ENCODE data around the gene PTPRN. TPM values are rescaled to one million over a fixed set of nuclear protein-coding genes. Genes with fewer than 3 reads are reported as not detected.

The PTPRN gene
- total RNA-seq, 2 experiments from 2014 or later = not detected

- H3K4me1 Mint-ChIP-seq (ENCODE audit: low read depth) = peaks cover 2% of the 10 kb centered on the region
- no peaks in the 10 kb centered on the region for H3K9me3 Mint-ChIP-seq
- H3K27ac Mint-ChIP-seq = no peak overlapping the region
- H3K36me3 Mint-ChIP-seq (ENCODE audit: low read depth) = no peaks in the 10 kb centered on the region
- peaks cover 21% of the 10 kb centered on the region for H3K27me3 Mint-ChIP-seq (ENCODE audit: low read depth)
- DNase-seq = no peak
- intact Hi-C loops (cut with micrococcal nuclease) = no loop called here
- no peak overlapping the region for H3K4me3 Mint-ChIP-seq
- CTCF ChIA-PET = interaction anchor here (0.7 to 1.7 kb wide), 3 partner anchors 26 to 148 kb away, joined by 3 to 6 read pairs (median 3); no protein-coding TSS in a partner anchor
Measured at GRCh38 chr2:219302412-219302968, 6.7 kb downstream of the PTPRN start.

GRCh38 chr2:219300022-219300421 lies 9.2 kb downstream of the PTPRN start:
- H3K4me3 Mint-ChIP-seq = no peak overlapping the region
- H3K27me3 Mint-ChIP-seq (ENCODE audit: low read depth) = peaks cover 3% of the 10 kb centered on the region
- H3K27ac Mint-ChIP-seq = no peak overlapping the region
- H3K4me1 Mint-ChIP-seq (ENCODE audit: low read depth) = peaks cover 13% of the 10 kb centered on the region
- no peak for DNase-seq
- CTCF ChIA-PET = interaction anchor here (0.5 to 5.2 kb wide), 15 partner anchors 13 to 534 kb away, joined by 3 to 58 read pairs (median 7); partner anchors contain the start of genes DNAJB2, GLB1L, NHEJ1 and STK16
- intact Hi-C loops (cut with micrococcal nuclease) = no loop called here
- no peaks in the 10 kb centered on the region for H3K9me3 Mint-ChIP-seq
- no peaks in the 10 kb centered on the region for H3K36me3 Mint-ChIP-seq (ENCODE audit: low read depth)

- H3K9me3 Mint-ChIP-seq = no peaks in the 10 kb centered on the region
- DNase-seq = no peak
- peaks cover 16% of the 10 kb centered on the region for H3K4me1 Mint-ChIP-seq (ENCODE audit: low read depth)
- intact Hi-C loops (cut with micrococcal nuclease) = loop anchor here (1.0 kb wide), 1 partner anchor 53 kb away; no protein-coding TSS in a partner anchor
- CTCF ChIA-PET = interaction anchor here (0.6 to 5.2 kb wide), 20 partner anchors 9 to 843 kb away, joined by 3 to 58 read pairs (median 6); partner anchors contain the start of genes ANKZF1, ATG9A, DNAJB2 and GLB1L
- no peak overlapping the region for H3K27ac Mint-ChIP-seq
- peaks cover 3% of the 10 kb centered on the region for H3K27me3 Mint-ChIP-seq (ENCODE audit: low read depth)
- H3K36me3 Mint-ChIP-seq (ENCODE audit: low read depth) = no peaks in the 10 kb centered on the region
- H3K4me3 Mint-ChIP-seq = no peak overlapping the region
Measured at GRCh38 chr2:219299372-219299760, 9.8 kb downstream of the PTPRN start.

DNA sequence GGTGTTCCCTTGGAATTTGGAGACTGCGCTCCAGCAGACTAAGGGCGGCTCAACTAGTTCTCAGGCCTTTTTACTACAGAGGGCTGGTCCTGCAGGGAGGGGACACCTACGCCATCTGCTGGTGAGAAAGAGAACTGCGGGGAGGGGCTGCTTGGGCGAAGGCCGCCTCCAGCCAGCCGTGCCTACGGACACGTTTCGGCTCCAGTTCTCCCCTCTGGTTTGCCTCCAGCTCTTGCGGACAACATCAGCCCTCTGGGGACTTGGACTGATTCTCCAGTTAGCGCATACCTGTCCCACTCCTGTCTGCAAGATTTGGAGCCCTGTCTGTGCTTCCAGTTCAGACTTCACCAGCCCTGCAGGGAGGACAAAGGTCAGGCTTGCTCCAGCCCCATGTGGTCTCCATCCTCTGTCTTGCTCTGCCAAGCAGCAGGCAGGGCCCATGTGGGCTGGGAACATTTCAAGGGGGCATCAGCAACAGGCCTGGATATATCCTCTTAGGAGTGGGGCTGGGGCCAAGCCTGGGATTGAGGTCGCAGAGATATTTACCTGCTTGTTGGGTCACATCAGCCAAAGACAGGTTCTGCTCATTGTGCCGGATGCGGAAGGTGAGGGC lies 10.3 kb downstream of the PTPRN start:
- no peak overlapping the region for H3K27ac Mint-ChIP-seq
- no peak overlapping the region for H3K4me3 Mint-ChIP-seq
- intact Hi-C loops (cut with micrococcal nuclease) = loop anchor here (1.0 kb wide), 4 partner anchors 53 to 139 kb away; partner anchors contain the start of genes ABCB6 and NHEJ1
- peaks cover 3% of the 10 kb centered on the region for H3K27me3 Mint-ChIP-seq (ENCODE audit: low read depth)
- DNase-seq = peak; percentile 94
- no peaks in the 10 kb centered on the region for H3K36me3 Mint-ChIP-seq (ENCODE audit: low read depth)
- H3K4me1 Mint-ChIP-seq (ENCODE audit: low read depth) = peaks cover 20% of the 10 kb centered on the region
- CTCF ChIA-PET = interaction anchor here (0.6 to 5.2 kb wide), 24 partner anchors 10 to 843 kb away, joined by 3 to 58 read pairs (median 4); partner anchors contain the start of genes ANKZF1, ATG9A, DNAJB2 and GLB1L
- H3K9me3 Mint-ChIP-seq = no peaks in the 10 kb centered on the region

- no peak for DNase-seq
- Mint-ChIP-seq H3K4me3 (no peak overlapping the region), H3K27ac (no peak overlapping the region), H3K9me3 (no peaks in the 10 kb centered on the region), H3K36me3 (ENCODE audit: low read depth) (no peaks in the 10 kb centered on the region), H3K4me1 (ENCODE audit: low read depth) (peaks cover 20% of the 10 kb centered on the region), H3K27me3 (ENCODE audit: low read depth) (peaks cover 3% of the 10 kb centered on the region)
- intact Hi-C loops (cut with micrococcal nuclease) = loop anchor here (1.0 kb wide), 3 partner anchors 80 to 138 kb away; partner anchors contain the start of genes ABCB6 and NHEJ1
- CTCF ChIA-PET = interaction anchor here (0.6 to 5.2 kb wide), 20 partner anchors 8 to 210 kb away, joined by 3 to 58 read pairs (median 4); partner anchors contain the start of genes ANKZF1, ATG9A, DNAJB2 and GLB1L
Measured at GRCh38 chr2:219297766-219298456, 11.3 kb downstream of the PTPRN start.

DNA sequence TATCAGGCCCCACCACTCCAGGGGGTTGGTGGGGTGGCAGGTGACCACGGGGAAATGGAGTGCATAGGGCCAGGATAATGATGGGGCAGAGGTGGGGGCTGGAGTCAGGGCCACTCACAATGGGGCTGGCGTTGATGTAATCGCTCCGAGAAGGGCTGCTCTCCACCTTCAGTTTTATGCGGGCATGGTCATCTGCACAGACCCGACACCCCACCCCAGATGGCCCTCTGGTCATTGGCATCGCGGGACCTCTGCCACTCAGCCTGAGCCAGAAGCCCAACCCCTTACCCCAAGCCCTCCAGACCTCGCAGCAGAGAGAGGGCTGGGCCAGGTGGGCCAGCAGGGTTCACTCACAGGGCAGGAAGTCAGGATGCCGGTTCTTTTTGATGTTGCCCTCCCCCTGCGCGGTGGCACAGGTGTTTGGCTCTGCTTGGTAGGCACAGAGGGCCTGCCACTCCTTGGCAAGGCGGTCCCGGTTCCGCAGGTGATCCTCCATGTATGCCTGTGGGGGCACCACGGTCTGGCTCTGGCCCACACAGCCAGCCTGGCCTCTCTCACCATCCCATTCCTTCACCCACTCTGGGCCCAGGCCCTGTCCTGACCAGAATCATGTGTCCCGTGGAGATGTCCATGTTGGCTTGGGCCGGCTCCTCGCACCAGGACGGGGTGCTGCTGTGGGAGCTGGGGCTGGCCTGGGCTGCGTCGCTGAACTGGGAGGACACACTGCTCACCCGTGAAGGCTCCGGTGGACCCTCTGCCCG lies 12.4 kb downstream of the PTPRN start:
- H3K27ac Mint-ChIP-seq = no peak overlapping the region
- CTCF ChIA-PET = interaction anchor here (0.7 to 7.1 kb wide), 11 partner anchors 9 to 209 kb away, joined by 3 to 196 read pairs (median 17); partner anchors contain the start of genes ANKZF1, ATG9A, DNAJB2 and GLB1L
- H3K36me3 Mint-ChIP-seq (ENCODE audit: low read depth) = no peaks in the 10 kb centered on the region
- H3K9me3 Mint-ChIP-seq = no peaks in the 10 kb centered on the region
- peaks cover 20% of the 10 kb centered on the region for H3K4me1 Mint-ChIP-seq (ENCODE audit: low read depth)
- H3K4me3 Mint-ChIP-seq = no peak overlapping the region
- intact Hi-C loops (cut with micrococcal nuclease) = no loop called here
- peaks cover 3% of the 10 kb centered on the region for H3K27me3 Mint-ChIP-seq (ENCODE audit: low read depth)
- no peak for DNase-seq

- CTCF ChIA-PET = interaction anchor here (1.1 to 7.1 kb wide), 16 partner anchors 10 to 141 kb away, joined by 3 to 196 read pairs (median 14); partner anchors contain the start of genes ANKZF1, CNPPD1, DNAJB2 and NHEJ1
- H3K27me3 Mint-ChIP-seq (ENCODE audit: low read depth) = peaks cover 3% of the 10 kb centered on the region
- intact Hi-C loops (cut with micrococcal nuclease) = no loop called here
- no peaks in the 10 kb centered on the region for H3K9me3 Mint-ChIP-seq
- peaks cover 20% of the 10 kb centered on the region for H3K4me1 Mint-ChIP-seq (ENCODE audit: low read depth)
- no peaks in the 10 kb centered on the region for H3K36me3 Mint-ChIP-seq (ENCODE audit: low read depth)
- H3K4me3 Mint-ChIP-seq = no peak overlapping the region
- no peak overlapping the region for H3K27ac Mint-ChIP-seq
- DNase-seq = no peak
Measured at GRCh38 chr2:219296142-219296541, 13.1 kb downstream of the PTPRN start.

DNA sequence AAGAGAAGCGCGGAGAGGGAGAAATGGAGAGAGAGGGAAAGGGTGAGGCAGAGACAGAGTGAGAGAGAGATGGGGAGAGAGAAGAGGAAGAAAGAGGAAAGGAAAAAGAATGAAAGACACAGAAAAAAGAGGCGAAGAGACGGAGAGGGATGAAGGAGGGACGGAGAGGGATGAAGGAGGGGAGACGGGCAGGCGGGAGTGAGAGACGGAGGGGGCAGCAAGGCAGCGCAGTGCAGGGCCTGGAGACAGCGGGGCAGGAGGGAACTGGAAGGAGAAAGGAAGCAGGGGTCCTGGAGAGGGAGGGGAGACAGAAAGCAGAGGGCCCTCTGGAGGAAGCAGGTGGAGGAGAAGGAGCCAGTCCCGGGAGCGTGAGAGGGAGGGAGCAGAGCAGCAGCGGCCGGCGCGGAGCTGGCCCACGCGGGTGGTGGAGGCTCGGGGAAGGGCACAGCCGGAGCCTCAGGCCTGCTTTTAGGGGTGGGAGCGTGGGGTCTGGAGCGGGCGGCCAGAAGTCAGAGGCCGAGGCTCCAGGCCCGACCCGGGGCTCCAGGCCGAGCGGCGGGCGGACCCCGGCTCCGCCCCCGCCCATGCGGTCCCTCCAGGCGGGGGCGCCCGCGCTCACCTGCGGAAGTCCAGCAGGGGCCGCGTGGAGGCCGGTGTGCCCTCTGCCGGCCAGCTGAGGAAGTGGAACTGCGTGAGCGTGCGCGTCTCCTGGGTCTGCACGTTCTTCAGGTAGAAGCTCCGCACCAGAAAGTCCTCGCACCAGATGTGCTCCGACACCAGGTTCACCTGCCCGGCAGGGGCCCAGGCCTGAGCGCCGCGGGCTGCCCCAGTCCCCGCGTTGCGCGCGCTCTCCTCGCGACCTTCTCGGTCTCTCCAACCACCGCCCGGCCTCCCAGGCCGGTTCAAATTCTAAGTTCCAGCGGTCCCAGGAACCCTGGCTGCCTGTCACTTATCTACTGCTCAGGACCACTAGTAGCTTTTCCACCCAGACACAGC lies 14.5 kb downstream of the PTPRN start:
- Mint-ChIP-seq H3K4me1 (ENCODE audit: low read depth) (peaks cover 20% of the 10 kb centered on the region), H3K36me3 (ENCODE audit: low read depth) (no peaks in the 10 kb centered on the region), H3K27ac (no peak overlapping the region), H3K27me3 (ENCODE audit: low read depth) (peaks cover 3% of the 10 kb centered on the region), H3K4me3 (peak overlapping the region; percentile 77), H3K9me3 (no peaks in the 10 kb centered on the region)
- DNase-seq = peak; percentile 89
- intact Hi-C loops (cut with micrococcal nuclease) = loop anchor here (1.0 kb wide), 6 partner anchors 15 to 236 kb away; partner anchors contain the start of genes ANKZF1, ATG9A, DNAJB2 and TUBA4A
- CTCF ChIA-PET = interaction anchor here (0.5 to 7.1 kb wide), 62 partner anchors 11 to 1057 kb away, joined by 3 to 196 read pairs (median 5); partner anchors contain the start of genes ANKZF1, CNPPD1, DNAJB2 and GLB1L

GRCh38 chr2:219293736-219294231 lies 15.4 kb downstream of the PTPRN start:
- H3K27ac Mint-ChIP-seq = no peak overlapping the region
- H3K4me1 Mint-ChIP-seq (ENCODE audit: low read depth) = peaks cover 20% of the 10 kb centered on the region
- DNase-seq = peak; percentile 3
- no peaks in the 10 kb centered on the region for H3K27me3 Mint-ChIP-seq (ENCODE audit: low read depth)
- peak overlapping the region; percentile 77 for H3K4me3 Mint-ChIP-seq
- intact Hi-C loops (cut with micrococcal nuclease) = loop anchor here (1.0 kb wide), 1 partner anchor 95 kb away; no protein-coding TSS in a partner anchor
- no peaks in the 10 kb centered on the region for H3K9me3 Mint-ChIP-seq
- no peaks in the 10 kb centered on the region for H3K36me3 Mint-ChIP-seq (ENCODE audit: low read depth)
- CTCF ChIA-PET = interaction anchor here (0.6 to 7.1 kb wide), 13 partner anchors 12 to 292 kb away, joined by 3 to 196 read pairs (median 5); partner anchors contain the start of genes ABCB6, DNAJB2, NHEJ1 and SLC23A3

DNA sequence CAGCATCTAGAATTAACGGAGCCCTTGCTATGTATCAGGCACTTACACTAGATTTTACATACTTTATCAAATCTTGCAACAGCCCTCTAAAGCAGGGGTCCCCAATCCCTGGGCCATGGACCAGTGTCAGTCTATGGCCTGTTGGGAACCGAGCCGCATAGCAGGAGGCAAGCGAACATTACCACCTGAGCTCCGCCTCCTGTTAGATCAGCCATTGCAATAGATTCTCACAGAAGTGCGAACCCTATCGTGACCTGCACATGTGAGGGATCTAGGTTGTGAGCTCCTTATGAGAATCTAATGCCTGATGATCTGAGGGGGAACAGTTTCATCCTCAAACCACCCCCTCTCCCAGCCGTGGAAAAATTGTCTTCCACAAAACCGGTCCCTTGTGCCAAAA lies 16.6 kb downstream of the PTPRN start:
- Mint-ChIP-seq H3K27me3 (ENCODE audit: low read depth) (no peaks in the 10 kb centered on the region), H3K36me3 (ENCODE audit: low read depth) (no peaks in the 10 kb centered on the region), H3K4me3 (no peak overlapping the region), H3K27ac (no peak overlapping the region), H3K9me3 (no peaks in the 10 kb centered on the region), H3K4me1 (ENCODE audit: low read depth) (peaks cover 18% of the 10 kb centered on the region)
- DNase-seq = peak; percentile 3
- intact Hi-C loops (cut with micrococcal nuclease) = no loop called here
- CTCF ChIA-PET = interaction anchor here (1.5 to 7.1 kb wide), 5 partner anchors 11 to 189 kb away, joined by 4 to 196 read pairs (median 44); partner anchors contain the start of genes ABCB6, DNAJB2, SLC23A3 and TUBA4A
